LHCN-M2 (cell line): Measurements from ENCODE around the gene RFTN2. TPM values are rescaled to one million over a fixed set of nuclear protein-coding genes. Genes with fewer than 3 reads are reported as not detected.
"Not testable (repeated sequence)": the region's sequence is repeated elsewhere in the genome, so short reads cannot be mapped to it uniquely, and the experiment has no call there.

Experiments
- DNase-seq: peaks from one replicate; pipeline ENCODE4 v3.0.0-alpha.2; 2012; ENCODE audit warnings: low read depth
- total RNA-seq: library from RNA; depleted of rRNA; stranded (reverse); fragments of >200 nt; gene quantifications from 2 replicates; pipeline ENCODE4 v1.2.3, GENCODE V29; 2014

The RFTN2 gene
- total RNA-seq, 1 experiment from 2014 or later = 0.40 TPM

- DNase-seq = peak; percentile 6
Observed at GRCh38 chr2:197604117-197604860, 71.1 kb downstream of the RFTN2 start.

DNA sequence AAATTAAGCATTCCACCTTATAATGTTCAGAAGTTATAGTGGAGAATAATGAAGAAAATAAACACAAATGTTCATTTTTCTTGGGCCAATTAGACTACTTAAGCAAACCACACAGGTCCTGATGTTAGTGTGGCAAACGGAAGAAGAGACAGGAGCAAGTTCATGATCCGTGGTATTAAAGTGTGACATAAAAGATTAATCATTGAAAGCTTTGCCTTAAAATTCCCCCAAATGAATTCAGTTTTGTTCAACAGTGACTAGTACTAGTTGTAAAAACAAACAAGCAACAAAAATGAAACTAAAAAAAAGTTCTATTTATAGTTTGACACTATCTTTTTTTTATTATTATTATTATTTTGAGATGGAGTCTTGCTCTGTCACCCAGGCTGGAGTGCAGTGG is 73.7 kb downstream of the RFTN2 start:
- no peak for DNase-seq

- DNase-seq = no peak
Observed at GRCh38 chr2:197600306-197600705, 75.1 kb downstream of the RFTN2 start.

DNA sequence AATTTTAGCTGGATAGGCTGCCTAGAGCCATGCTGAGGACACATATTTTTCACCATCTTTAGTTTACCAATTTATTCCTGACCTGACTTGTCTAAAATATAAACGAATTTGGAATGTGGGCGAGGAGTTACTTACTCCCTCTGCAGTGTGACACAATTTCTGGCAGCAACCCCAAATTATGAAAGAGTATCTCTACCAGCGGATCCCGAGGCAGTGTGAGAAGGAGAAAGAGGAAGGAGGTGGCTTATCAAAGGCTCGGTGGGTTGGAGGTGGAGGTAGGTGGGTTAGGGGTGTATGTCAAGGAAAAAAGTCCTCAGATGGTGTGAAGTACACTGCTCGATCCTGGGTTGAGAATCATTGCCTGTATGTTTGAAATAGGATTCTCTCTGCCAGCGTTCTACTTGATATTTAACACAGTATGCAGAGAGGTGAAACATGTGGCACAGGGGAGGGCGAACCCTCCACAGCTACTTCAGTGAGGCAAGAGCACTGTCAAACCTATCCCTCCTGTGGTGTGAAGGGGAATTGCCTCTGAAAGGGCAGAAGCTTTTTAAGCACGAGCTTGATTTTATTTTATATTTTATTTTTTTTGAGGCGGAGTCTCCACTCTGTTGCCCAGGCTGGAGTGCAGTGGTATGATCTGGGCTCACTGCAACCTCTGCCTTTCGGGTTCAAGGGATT is 76.0 kb downstream of the RFTN2 start:
- peak; percentile 41 for DNase-seq

GRCh38 chr2:197598450-197598849 is 76.9 kb downstream of the RFTN2 start:
- no peak for DNase-seq

- DNase-seq = no peak
Observed at GRCh38 chr2:197597166-197597565, 78.2 kb downstream of the RFTN2 start.

GRCh38 chr2:197596766-197597165 is 78.6 kb downstream of the RFTN2 start:
- DNase-seq = no peak

GRCh38 chr2:197591339-197592072 is 83.9 kb downstream of the RFTN2 start:
- no peak for DNase-seq

- not testable (repeated sequence) for DNase-seq
Observed at GRCh38 chr2:197587255-197587654, 88.1 kb downstream of the RFTN2 start.

DNA sequence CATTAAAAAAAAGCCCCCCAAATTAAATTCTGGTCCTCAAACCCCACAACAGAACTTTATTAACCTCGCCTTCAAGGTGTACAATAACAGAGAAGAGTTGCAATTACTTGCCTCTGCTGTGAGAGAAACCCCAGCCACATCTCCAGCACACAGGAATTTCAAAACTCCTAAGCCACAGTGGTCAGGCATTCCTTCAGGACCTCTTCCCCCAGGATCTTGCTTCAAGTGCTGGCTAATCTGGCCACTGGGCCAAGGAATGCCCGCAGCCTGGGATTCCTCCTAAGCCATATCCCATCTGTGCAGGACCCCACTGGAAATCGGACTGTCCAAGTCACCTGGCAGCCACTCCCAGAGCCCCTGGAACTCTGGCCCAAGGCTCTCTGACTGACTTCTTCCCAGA is 95.2 kb downstream of the RFTN2 start:
- DNase-seq = not testable (repeated sequence)

DNA sequence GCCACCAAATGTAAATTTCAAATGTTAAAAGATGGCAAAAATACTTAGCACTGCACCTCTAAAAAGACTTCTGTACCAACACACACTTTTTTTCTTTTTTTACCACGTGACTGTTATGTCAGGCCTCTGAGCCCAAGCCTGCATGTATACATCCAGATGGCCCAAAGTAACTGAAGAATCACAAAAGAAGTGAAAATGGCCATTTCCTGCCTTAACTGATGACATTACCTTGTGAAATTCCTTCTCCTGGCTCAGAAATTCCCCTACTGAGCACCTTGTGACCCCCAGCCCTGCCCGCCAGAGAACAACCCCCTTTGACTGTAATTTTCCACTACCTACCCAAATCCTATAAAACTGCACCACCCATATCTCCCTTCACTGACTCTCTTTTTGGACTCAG is 97.1 kb downstream of the RFTN2 start:
- not testable (repeated sequence) for DNase-seq

DNA sequence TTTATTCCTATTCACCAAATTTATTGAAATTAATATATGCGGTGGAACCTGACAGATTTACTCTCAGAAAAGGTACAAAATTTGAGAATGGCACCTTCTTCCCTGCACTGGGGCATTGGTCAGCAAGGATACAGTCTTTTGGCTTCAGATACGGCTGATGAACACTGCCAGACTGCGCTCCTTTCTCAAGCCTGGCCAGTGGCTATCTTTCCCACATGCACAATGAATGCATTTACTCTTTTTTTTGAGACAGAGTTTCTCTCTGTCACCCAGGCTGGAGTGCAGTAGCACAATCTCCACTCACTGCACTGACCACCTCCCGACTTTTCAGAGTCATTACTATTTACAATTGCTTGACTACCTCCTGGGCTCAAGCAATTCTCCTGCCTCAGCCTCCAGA is 97.9 kb downstream of the RFTN2 start:
- no peak for DNase-seq

DNA sequence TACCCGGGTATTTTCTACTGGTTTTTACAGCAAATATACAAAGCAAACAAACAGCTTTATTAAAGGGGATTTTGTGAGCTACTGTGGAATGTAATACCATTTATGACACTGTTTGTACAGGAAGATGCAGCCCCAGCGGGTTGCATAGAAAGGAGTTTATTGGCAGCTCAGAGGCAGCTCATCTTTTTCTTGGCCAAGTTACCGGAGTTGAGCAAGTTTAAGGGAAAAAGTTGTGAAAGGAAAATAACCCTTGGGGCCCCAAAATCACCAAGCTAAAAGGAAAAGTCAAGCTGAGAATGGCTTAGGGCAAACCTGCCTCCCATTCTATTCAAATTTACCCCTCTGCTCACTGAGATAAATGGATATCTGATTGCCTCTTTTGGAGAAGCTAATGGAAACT is 98.8 kb downstream of the RFTN2 start:
- DNase-seq = peak; percentile 50

GRCh38 chr2:197575987-197576386 is 99.4 kb downstream of the RFTN2 start:
- DNase-seq = peak; percentile 59

DNA sequence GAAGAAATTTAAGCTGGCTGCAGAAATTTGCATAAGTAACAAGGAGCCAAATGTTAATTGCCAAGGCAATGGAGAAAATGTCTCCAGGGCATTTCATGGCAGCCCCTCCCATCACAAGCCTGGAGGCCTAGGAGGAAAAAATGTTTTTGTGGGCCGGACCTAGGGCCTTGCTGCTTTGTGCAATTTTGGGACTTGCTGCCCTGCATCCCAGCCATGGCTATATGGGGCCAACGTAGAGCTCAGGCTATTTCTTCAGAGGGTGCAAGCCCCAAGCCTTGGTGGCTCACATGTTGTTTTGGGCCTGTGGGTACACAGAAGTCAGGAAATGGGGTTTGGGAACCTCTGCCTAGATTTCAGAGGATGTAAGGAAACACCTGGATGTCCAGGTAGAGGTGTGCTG is 101.8 kb downstream of the RFTN2 start:
- DNase-seq = no peak

- no peak for DNase-seq
Observed at GRCh38 chr2:197571627-197572271, 103.6 kb downstream of the RFTN2 start.

GRCh38 chr2:197560146-197560665 is 115.2 kb downstream of the RFTN2 start:
- DNase-seq = no peak

DNA sequence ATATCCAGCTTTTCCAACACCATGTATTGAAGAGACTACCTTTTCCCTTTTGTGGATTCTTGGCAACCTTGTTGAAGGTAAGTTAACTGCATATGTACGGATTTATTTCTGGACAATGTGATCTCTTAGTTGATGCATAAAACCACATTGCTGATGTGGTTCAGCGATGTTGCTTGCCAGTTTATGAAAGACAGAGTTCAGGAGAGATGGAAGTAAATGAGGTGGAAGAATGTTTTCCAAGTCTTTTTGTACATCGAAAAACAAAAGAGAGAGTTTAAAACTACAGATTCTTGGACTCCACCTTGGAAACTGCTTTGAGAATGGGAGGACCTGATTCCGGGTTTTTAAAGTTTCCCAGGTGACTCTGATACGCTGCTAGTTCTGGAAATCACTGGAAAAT is 115.7 kb downstream of the RFTN2 start:
- DNase-seq = no peak

GRCh38 chr2:197558393-197558792 is 117.0 kb downstream of the RFTN2 start:
- no peak for DNase-seq

- no peak for DNase-seq
Observed at GRCh38 chr2:197556456-197556855, 118.9 kb downstream of the RFTN2 start.

DNA sequence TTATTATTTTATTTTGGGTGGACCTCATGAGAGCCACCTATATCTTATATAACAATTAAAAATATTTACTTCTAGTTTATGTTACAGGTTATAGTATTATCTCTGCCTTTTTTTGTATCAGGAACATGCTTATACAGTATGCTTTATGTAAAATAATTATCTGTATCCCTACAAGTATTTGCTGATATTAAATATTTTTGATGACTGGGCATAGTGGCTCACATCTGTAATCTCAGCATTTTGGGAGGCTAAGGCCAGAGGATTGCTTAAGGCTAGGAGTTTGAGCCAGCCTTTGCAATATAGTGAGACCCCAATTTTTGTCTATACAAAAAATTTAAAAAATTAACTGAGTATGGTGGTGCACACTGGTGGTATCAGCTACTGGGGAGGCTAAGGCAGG is 119.9 kb downstream of the RFTN2 start:
- DNase-seq = no peak

- not testable (repeated sequence) for DNase-seq
Observed at GRCh38 chr2:197551260-197551659, 124.1 kb downstream of the RFTN2 start.
